Mesenchymal stem cell (in vitro differentiated cells and primary cell): ENCODE measurements around the gene ZNF410.
A peak's percentile ranks its signal among the peaks of the same experiment; 100 is the strongest.

Experiments
- DNase-seq: peaks from one replicate; pipeline ENCODE4 v3.0.0-alpha.2; 2013
- H2AFZ ChIP-seq: one replicate; pipeline ENCODE4 v1.6.1; 2013; ENCODE audit warnings: low read depth, mild to moderate bottlenecking, control low read depth, inconsistent platforms, low read length, moderate library complexity
- H2AK5ac ChIP-seq: 2 replicates; pipeline ENCODE4 v1.6.1; 2013; ENCODE audit warnings: low read length, moderate library complexity, mild to moderate bottlenecking, inconsistent platforms; ENCODE audit not compliant: severe bottlenecking
- H2BK120ac ChIP-seq: one replicate; pipeline ENCODE4 v1.6.1; 2013; ENCODE audit warnings: low read depth, mild to moderate bottlenecking, inconsistent platforms, low read length, moderate library complexity
- H2BK12ac ChIP-seq, 2 experiments: one replicate each; pipeline ENCODE4 v1.6.1; 2013; ENCODE audit warnings: inconsistent platforms in 2 of 2, low read length in 2 of 2, mild to moderate bottlenecking in 2 of 2, moderate library complexity in 2 of 2, control low read depth in 1 of 2
- H2BK15ac ChIP-seq: one replicate; pipeline ENCODE4 v1.6.1; 2013; ENCODE audit warnings: mild to moderate bottlenecking, low read depth, inconsistent platforms; ENCODE audit not compliant: poor library complexity, severe bottlenecking
- H2BK5ac ChIP-seq: 2 replicates; pipeline ENCODE4 v1.6.1; 2013; ENCODE audit warnings: low read depth, mild to moderate bottlenecking, low read length, control low read depth, inconsistent platforms; ENCODE audit not compliant: poor library complexity, severe bottlenecking
- H3K14ac ChIP-seq, 2 experiments: one replicate each; pipeline ENCODE4 v1.6.1; 2013; ENCODE audit warnings: inconsistent platforms in 2 of 2, low read length in 2 of 2, control low read depth in 1 of 2, mild to moderate bottlenecking in 1 of 2, moderate library complexity in 1 of 2
- H3K18ac ChIP-seq, 2 experiments: one replicate each; pipeline ENCODE4 v1.6.1; 2013; ENCODE audit warnings: inconsistent platforms in 2 of 2, low read length in 2 of 2, control low read depth in 1 of 2, low read depth in 1 of 2, mild to moderate bottlenecking in 1 of 2
- H3K23ac ChIP-seq, 2 experiments: one replicate each; pipeline ENCODE4 v1.6.1; 2013; ENCODE audit warnings: inconsistent platforms in 2 of 2, low read length in 2 of 2, mild to moderate bottlenecking in 2 of 2, moderate library complexity in 2 of 2, control low read depth in 1 of 2
- H3K27ac ChIP-seq: 2 replicates; pipeline ENCODE4 v1.5.1; 2013; ENCODE audit warnings: mild to moderate bottlenecking, moderate library complexity, low read length, control low read depth, inconsistent platforms; ENCODE audit not compliant: poor library complexity, severe bottlenecking
- H3K27me3 ChIP-seq, 2 experiments: 2 replicates each; pipeline versions ENCODE4 v1.6.1 to v1.7.0; 2013; ENCODE audit warnings: low read length in 2 of 2, mild to moderate bottlenecking in 2 of 2, moderate library complexity in 2 of 2, control low read depth in 1 of 2, inconsistent platforms in 1 of 2; ENCODE audit not compliant: control insufficient read depth in 1 of 2, insufficient read depth in 1 of 2
- H3K36me3 ChIP-seq, 2 experiments: 2 replicates each; pipeline versions ENCODE4 v1.6.1 to v1.7.0; 2013; ENCODE audit warnings: low read length in 2 of 2, control low read depth in 1 of 2, inconsistent platforms in 1 of 2, low read depth in 1 of 2, mild to moderate bottlenecking in 1 of 2; ENCODE audit not compliant: insufficient read depth in 2 of 2, control insufficient read depth in 1 of 2
- H3K4ac ChIP-seq, 2 experiments: one replicate each; pipeline ENCODE4 v1.6.1; 2013; ENCODE audit warnings: inconsistent platforms in 2 of 2, low read length in 2 of 2, mild to moderate bottlenecking in 2 of 2, moderate library complexity in 2 of 2, control low read depth in 1 of 2, low read depth in 1 of 2
- H3K4me1 ChIP-seq: 2 replicates; pipeline ENCODE4 v1.6.1; 2013; ENCODE audit warnings: low read depth, low read length, control low read depth; ENCODE audit not compliant: control insufficient read depth, insufficient read depth
- H3K4me2 ChIP-seq: 2 replicates; pipeline ENCODE4 v1.6.1; 2013; ENCODE audit warnings: low read length, mild to moderate bottlenecking, inconsistent platforms; ENCODE audit not compliant: poor library complexity, severe bottlenecking
- H3K4me3 ChIP-seq, 2 experiments: 2 replicates each; pipeline versions ENCODE4 v1.5.1 to v1.7.0; 2013; ENCODE audit warnings: low read length in 2 of 2, mild to moderate bottlenecking in 2 of 2, control low read depth in 1 of 2, low read depth in 1 of 2; ENCODE audit not compliant: insufficient read depth in 1 of 2
- H3K79me1 ChIP-seq: replicated peaks from 2 replicates; pipeline ENCODE4 v1.6.1; 2013; ENCODE audit warnings: mild to moderate bottlenecking, control low read depth, low read length, inconsistent platforms; ENCODE audit not compliant: poor library complexity, severe bottlenecking
- H3K9ac ChIP-seq: 2 replicates; pipeline ENCODE4 v1.7.0; 2013; ENCODE audit warnings: mild to moderate bottlenecking, low read length, moderate library complexity
- H3K9me3 ChIP-seq: 2 replicates; pipeline ENCODE4 v1.7.0; 2013; ENCODE audit warnings: mild to moderate bottlenecking, low read length; ENCODE audit not compliant: control insufficient read depth
- H4K8ac ChIP-seq: one replicate; pipeline ENCODE4 v1.6.1; 2013; ENCODE audit warnings: inconsistent platforms, mild to moderate bottlenecking, low read length, moderate library complexity
- H4K91ac ChIP-seq: one replicate; pipeline ENCODE4 v1.6.1; 2013; ENCODE audit warnings: mild to moderate bottlenecking, low read length, inconsistent platforms
- WGBS: methylation state at CpG from one replicate; pipeline ENCODE4 v1.1.7; 2013; ENCODE audit warnings: mixed read lengths; 5-methylcytosine and 5-hydroxymethylcytosine counted together

Gene ZNF410

DNA sequence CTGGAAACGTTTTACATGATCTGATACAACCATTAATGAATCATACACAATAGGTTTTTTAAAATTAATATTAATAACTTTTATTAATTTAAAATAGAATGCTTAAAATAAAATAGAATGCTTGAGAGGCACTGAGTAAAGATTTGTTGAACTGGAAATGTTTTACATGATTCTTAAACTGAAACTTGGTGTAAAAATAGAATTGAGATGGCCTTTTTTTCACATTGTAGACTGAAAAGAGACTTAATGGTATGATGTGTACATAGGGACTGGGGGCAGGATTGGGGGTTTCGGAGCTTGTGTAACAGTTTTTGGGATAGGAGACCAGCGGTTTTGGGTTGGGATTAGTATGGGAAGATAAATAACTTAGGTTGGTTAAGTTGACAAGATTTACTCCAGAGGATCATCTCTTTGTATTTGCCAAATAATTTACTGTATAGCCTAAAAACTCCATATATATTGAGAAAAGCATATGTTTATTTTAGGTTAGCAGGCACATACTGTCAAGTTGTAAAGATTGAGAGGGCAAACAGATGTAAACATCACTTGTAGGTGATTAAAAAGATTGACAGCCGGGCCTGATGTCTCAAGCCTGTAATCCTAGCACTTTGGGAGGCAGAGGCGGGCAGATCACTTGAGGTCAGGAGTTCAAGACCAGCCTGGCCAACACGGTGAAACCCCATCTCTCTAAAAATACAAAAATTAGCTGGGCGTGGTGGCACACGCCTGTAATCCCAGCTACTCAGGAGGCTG is 2.0 kb upstream of the ZNF410 start:
- Histone ChIP-seq H2BK5ac (no peak overlapping the region), H3K4me3 (no peak overlapping the region), H2BK12ac (no peak overlapping the region), H2AK5ac (no peak overlapping the region), H3K4me1 (peaks cover 2% of the 10 kb centered on the region), H3K27me3 (no peaks in the 10 kb centered on the region), H3K4ac (no peak overlapping the region), H2BK120ac (no peak overlapping the region), H3K23ac (no peak overlapping the region), H3K18ac (no peak overlapping the region), H3K4me2 (no peak overlapping the region), H2BK15ac (no peak overlapping the region), H4K8ac (no peak overlapping the region), H3K79me1 (peaks cover 4% of the 10 kb centered on the region), H3K9ac (no peak overlapping the region), H2AFZ (no peak overlapping the region), H4K91ac (no peak overlapping the region), H3K14ac (no peak overlapping the region), H3K27ac (no peak overlapping the region), H3K9me3 (no peaks in the 10 kb centered on the region), H3K36me3 (peaks cover 0 to 18% of the 10 kb centered on the region in 2 experiments)
- WGBS = 99% methylated on average over 6 of the region's 8 CpGs
- DNase-seq = no peak

- H4K8ac ChIP-seq = peak overlapping the region; percentile 87
- peaks cover 2% of the 10 kb centered on the region for H3K4me1 ChIP-seq
- H3K4ac ChIP-seq = peak overlapping the region in 1 of 2 experiments; percentile 82
- no peak overlapping the region for H2BK12ac ChIP-seq
- DNase-seq = no peak
- H3K14ac ChIP-seq = peak overlapping the region in 1 of 2 experiments; percentile 93
- H3K27me3 ChIP-seq = no peaks in the 10 kb centered on the region
- peak overlapping the region; percentile 73 for H3K4me2 ChIP-seq
- H3K4me3 ChIP-seq = peak overlapping the region; percentile 83 to 86
- no peak overlapping the region for H2BK120ac ChIP-seq
- peak overlapping the region; percentile 11 for H4K91ac ChIP-seq
- peak overlapping the region; percentile 98 for H3K9ac ChIP-seq
- no peak overlapping the region for H3K23ac ChIP-seq
- 0% methylated on average over 3 of the region's 7 CpGs for WGBS
- no peaks in the 10 kb centered on the region for H3K9me3 ChIP-seq
- peaks cover 0 to under 1% of the 10 kb centered on the region in 2 experiments for H3K36me3 ChIP-seq
- H2AFZ ChIP-seq = peak overlapping the region; percentile 72
- H3K18ac ChIP-seq = peak overlapping the region in 1 of 2 experiments; percentile 77
- peak overlapping the region; percentile 63 for H2BK15ac ChIP-seq
- peak overlapping the region; percentile 87 for H3K27ac ChIP-seq
- H3K79me1 ChIP-seq = peaks cover 4% of the 10 kb centered on the region
- peak overlapping the region; percentile 78 for H2BK5ac ChIP-seq
- peak overlapping the region; percentile 44 for H2AK5ac ChIP-seq
These were observed 608 bp downstream of the ZNF410 start for GRCh38 chr14:73887318-73887616.

DNA sequence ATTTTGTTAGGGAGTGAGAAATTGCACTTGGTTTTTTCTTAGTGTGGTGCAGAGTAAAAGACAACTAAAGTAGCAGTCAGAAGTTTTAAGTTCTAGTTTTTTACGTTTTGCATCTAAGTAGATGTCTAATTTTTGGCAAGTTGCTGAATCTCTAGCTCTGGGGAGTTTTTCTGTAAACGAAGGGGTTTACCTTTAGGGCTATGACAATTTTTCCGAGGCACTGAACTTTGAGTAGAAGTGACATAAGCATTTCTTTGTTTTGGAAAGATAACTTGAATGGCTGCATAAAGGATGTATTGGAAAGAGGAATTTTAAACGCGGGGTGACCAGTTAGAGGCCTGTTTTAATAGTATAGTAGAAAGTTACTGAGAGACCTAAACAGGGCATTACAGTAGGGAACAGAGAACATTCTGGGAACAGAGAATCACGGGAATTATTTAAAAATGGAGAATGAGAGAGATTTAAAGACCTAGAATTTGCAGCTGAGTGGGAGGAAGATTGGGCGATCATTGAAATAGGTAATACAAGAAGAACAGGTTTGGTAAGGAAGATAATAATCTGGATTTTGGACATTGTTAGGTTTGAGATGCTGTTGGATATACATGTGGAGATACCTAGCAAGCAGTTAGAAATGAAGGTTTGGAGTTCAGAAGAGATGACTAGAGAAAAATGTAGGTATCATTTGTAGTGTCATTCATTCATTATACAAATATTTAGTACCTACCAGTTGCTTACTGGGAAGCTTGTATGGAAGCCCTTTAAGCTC is 1.2 kb downstream of the ZNF410 start:
- Histone ChIP-seq H3K23ac (no peak overlapping the region), H3K14ac (no peak overlapping the region), H3K36me3 (peaks cover 0 to under 1% of the 10 kb centered on the region in 2 experiments), H3K4me1 (peaks cover 2% of the 10 kb centered on the region), H2BK120ac (no peak overlapping the region), H3K4me3 (peak overlapping the region in 1 of 2 experiments; percentile 86), H3K79me1 (peaks cover 4% of the 10 kb centered on the region), H3K9ac (peak overlapping the region; percentile 98), H3K27me3 (no peaks in the 10 kb centered on the region), H2AFZ (no peak overlapping the region), H2AK5ac (no peak overlapping the region), H3K9me3 (no peaks in the 10 kb centered on the region), H3K4me2 (peak overlapping the region; percentile 73), H3K27ac (peak overlapping the region; percentile 20), H2BK5ac (no peak overlapping the region), H3K18ac (no peak overlapping the region), H4K8ac (no peak overlapping the region), H2BK15ac (no peak overlapping the region), H2BK12ac (no peak overlapping the region), H3K4ac (no peak overlapping the region), H4K91ac (no peak overlapping the region)
- WGBS = 65% methylated on average over 7 of the region's 7 CpGs
- DNase-seq = no peak

- Histone ChIP-seq H2BK120ac (no peak overlapping the region), H4K8ac (no peak overlapping the region), H2BK15ac (no peak overlapping the region), H3K27ac (no peak overlapping the region), H3K27me3 (no peaks in the 10 kb centered on the region), H3K4me3 (peak overlapping the region in 1 of 2 experiments; percentile 86), H4K91ac (no peak overlapping the region), H3K9me3 (no peaks in the 10 kb centered on the region), H3K4ac (no peak overlapping the region), H2BK12ac (no peak overlapping the region), H3K14ac (no peak overlapping the region), H3K9ac (peak overlapping the region; percentile 98), H3K23ac (no peak overlapping the region), H3K4me2 (no peak overlapping the region), H2BK5ac (no peak overlapping the region), H3K18ac (no peak overlapping the region), H3K36me3 (peaks cover 0 to 5% of the 10 kb centered on the region in 2 experiments), H2AFZ (no peak overlapping the region), H3K79me1 (peaks cover 3% of the 10 kb centered on the region), H2AK5ac (no peak overlapping the region), H3K4me1 (peaks cover 2% of the 10 kb centered on the region)
- 68% methylated on average over 3 of the region's 3 CpGs for WGBS
- peak; percentile 40 for DNase-seq
These were observed 1.7 kb downstream of the ZNF410 start for GRCh38 chr14:73888460-73888725.
